Colon (tissue), 2 donors: ENCODE measurements around the gene PCDHA11.
"Not testable (repeated sequence)": the region's sequence is repeated elsewhere in the genome, so short reads cannot be mapped to it uniquely, and the experiment has no call there.

Experiments used
- FAIRE-seq: peaks from 2 replicates; lab custom pipeline; 2012; peaks lifted over from hg19 to GRCh38; lab: Jason Lieb, UNC
- donor health status: control.
- donor health status: control.

PCDHA11 gene

GRCh38 chr5:140849831-140850634, 18.7 kb upstream of the PCDHA11 start:
- not testable (repeated sequence) for FAIRE-seq

GRCh38 chr5:140855772-140856674, 12.7 kb upstream of the PCDHA11 start, which contains the start of gene PCDHA10:
PCDHA10 (plus strand) TSS chr5:140855897; CDS start chr5:140856049, 152 bp downstream.
- no peak for FAIRE-seq

GRCh38 chr5:140857177-140857986, 11.4 kb upstream of the PCDHA11 start:
- FAIRE-seq = no peak

DNA sequence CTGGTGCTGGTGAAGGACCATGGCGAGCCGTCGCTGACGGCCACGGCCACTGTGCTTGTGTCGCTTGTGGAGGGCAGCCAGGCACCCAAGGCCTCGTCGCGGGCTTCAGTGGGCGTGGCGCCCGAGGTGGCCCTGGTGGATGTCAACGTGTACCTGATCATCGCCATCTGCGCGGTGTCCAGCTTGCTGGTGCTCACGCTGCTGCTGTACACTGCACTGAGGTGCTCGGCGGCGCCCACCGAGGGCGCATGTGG, 10.8 kb upstream of the PCDHA11 start:
- FAIRE-seq = no peak

- FAIRE-seq = no peak
Observed at GRCh38 chr5:140862441-140863295, 6.1 kb upstream of the PCDHA11 start.

GRCh38 chr5:140869555-140869886, 764 bp downstream of the PCDHA11 start:
- FAIRE-seq = no peak

DNA sequence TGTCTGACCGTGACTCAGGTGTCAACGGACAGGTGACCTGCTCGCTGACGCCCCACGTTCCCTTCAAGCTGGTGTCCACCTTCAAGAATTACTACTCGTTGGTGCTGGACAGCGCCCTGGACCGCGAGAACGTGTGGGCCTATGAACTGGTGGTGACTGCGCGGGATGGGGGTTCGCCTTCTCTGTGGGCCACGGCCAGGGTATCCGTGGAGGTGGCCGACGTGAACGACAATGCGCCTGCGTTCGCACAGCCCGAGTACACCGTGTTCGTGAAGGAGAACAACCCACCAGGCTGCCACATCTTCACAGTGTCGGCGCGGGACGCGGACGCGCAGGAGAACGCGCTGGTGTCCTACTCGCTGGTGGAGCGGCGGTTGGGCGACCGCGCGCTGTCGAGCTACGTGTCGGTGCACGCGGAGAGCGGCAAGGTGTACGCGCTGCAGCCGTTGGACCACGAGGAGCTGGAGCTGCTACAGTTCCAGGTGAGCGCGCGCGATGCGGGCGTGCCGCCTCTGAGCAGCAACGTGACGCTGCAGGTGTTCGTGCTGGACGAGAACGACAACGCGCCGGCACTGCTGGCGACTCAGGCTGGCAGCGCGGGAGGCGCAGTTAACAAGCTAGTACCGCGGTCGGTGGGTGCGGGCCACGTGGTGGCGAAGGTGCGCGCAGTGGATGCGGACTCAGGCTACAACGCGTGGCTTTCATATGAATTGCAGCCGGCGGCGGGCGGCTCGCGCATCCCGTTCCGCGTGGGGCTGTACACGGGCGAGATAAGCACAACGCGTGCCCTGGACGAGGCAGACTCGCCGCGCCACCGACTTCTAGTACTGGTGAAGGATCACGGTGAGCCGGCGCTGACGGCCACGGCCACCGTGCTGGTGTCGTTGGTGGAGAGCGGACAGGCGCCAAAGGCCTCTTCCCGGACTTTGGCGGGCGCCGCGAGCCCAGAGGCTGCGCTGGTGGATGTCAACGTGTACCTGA, 1.8 kb downstream of the PCDHA11 start:
- FAIRE-seq = no peak

DNA sequence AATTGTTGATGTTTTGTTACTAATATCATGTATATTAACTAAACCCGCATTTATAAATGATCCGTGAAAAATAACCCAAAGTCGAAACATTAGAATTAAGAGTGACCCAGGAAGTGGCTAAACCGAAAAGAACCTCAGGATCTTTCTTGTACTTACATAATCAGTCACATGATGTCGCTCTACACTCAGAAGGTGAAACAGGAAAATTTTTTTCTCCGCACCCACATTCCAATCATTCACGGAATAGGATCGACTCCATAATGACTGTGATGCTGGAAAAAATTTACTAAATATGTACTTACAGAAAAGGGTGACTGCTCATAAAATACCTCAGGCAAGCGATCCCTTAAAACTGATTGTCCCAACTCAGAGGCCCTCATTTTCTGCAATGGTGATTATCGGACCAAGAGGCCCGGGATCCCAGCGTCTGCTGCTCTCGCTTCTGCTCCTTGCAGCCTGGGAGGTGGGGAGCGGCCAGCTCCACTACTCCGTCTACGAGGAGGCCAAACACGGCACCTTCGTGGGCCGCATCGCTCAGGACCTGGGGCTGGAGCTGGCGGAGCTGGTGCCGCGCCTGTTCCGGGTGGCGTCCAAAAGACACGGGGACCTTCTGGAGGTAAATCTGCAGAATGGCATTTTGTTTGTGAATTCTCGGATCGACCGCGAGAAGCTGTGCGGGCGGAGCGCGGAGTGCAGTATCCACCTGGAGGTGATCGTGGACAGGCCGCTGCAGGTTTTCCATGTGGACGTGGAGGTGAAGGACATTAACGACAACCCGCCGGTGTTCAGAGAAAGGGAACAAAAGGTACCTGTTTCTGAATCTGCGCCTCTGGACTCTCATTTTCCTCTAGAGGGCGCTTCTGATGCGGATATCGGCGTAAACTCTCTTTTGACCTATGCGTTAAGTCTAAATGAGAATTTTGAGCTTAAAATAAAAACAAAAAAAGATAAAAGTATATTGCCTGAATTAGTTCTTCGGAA, 6.6 kb downstream of the PCDHA11 start, which contains the start of gene PCDHA12:
TSS of gene PCDHA12 (plus strand) at position 224 of the 981 bp plus-strand sequence. CDS start at position 389, 165 bp downstream.
- FAIRE-seq = no peak

GRCh38 chr5:140876541-140877261, 7.9 kb downstream of the PCDHA11 start:
- not testable (repeated sequence) for FAIRE-seq

DNA sequence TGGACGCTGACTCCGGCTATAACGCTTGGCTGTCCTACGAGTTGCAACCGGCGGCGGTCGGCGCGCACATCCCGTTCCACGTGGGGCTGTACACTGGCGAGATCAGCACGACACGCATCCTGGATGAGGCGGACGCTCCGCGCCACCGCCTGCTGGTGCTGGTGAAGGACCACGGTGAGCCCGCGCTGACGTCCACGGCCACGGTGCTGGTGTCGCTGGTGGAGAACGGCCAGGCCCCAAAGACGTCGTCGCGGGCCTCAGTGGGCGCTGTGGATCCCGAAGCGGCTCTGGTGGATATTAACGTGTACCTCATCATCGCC, 8.5 kb downstream of the PCDHA11 start:
- FAIRE-seq = no peak

GRCh38 chr5:140881889-140882590, 13.3 kb downstream of the PCDHA11 start, which contains the start of gene PCDHA13:
PCDHA13 (plus strand) TSS chr5:140882124; CDS start chr5:140882269, 145 bp downstream.
- no peak for FAIRE-seq

DNA sequence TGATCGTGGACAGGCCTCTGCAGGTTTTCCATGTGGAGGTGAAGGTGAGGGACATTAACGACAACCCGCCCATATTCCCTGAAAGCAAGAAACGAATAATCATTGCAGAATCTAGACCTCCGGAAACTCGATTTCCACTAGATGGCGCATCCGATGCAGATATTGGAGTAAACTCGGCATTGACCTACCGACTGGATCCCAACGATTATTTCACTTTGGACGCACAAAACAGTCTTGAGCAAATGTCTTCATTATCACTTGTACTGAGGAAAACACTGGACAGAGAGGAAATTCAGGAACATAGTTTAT, 13.8 kb downstream of the PCDHA11 start:
- no peak for FAIRE-seq

GRCh38 chr5:140883373-140883772, 14.6 kb downstream of the PCDHA11 start:
- FAIRE-seq = no peak

DNA sequence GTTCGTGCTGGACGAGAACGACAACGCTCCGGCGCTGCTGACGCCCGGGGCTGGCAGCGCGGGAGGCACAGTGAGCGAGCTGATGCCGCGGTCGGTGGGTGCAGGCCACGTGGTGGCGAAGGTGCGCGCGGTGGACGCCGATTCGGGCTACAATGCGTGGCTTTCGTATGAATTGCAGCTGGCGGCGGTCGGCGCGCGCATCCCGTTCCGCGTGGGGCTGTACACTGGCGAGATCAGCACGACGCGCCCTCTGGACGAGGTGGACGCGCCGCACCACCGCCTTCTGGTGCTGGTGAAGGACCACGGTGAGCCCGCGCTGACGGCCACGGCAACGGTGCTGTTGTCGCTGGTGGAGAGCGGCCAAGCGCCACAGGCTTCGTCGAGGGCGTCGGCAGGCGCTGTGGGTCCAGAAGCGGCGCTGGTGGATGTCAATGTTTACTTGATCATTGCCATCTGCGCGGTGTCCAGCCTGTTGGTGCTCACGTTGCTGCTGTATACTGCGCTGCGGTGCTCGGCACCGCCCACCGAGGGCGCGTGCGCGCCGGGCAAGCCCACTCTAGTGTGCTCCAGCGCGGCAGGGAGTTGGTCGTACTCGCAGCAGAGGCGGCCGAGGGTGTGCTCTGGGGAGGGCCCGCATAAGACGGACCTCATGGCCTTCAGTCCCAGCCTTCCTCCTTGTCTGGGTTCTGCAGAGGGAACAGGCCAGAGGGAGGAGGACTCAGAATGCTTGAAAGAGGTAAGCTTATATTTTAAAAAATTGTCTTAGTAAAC, 15.4 kb downstream of the PCDHA11 start:
- no peak for FAIRE-seq

DNA sequence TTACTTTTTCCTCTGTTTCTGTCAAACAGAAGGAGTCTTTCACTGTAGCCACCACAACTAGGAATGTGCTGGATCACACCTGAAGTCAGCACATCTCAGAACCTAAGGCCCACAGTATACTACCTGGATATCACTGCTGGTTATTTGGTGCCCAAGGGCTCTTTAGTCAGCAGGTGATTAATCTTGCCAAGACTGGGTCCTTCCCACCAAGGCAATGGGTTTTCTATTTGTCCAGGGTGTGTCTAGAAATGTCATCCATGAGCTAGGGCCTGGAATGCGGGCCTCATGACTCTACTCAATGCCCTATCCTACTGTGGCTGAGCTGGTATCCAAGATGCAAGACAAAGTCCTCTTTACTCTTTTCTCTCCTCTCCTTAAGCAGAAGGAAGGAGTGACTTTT, 47.6 kb downstream of the PCDHA11 start:
- no peak for FAIRE-seq
